ENCODE data around the gene CEMP1.
"Not testable (repeated sequence)": the region's sequence is repeated elsewhere in the genome, so short reads cannot be mapped to it uniquely, and the experiment has no call there.

GRCh38 chr16:2539845-2540458 lies 8.7 kb upstream of the CEMP1 start:
- not testable (repeated sequence) for TF ChIP-seq POLR2A (IDR thresholded peaks at IDR 0.05; ENCODE audit: low read length); GATA1 (IDR thresholded peaks at IDR 0.05; ENCODE audit: low read depth, low read length)
